Subcutaneous preadipocyte (primary cell): Measurements from ENCODE around the gene ALK. TPM values are rescaled to one million over a fixed set of nuclear protein-coding genes. Genes with fewer than 3 reads are reported as not detected.

ENCODE experiments used
- small RNA-seq: library from RNA; depleted of rRNA; stranded (forward); fragments of <200 nt; gene quantifications from one replicate; pipeline ENCODE3, GENCODE V24; 2012
- total RNA-seq: library from RNA; depleted of rRNA; stranded (reverse); fragments of >200 nt; gene quantifications from 2 replicates; pipeline ENCODE4 v1.2.3, GENCODE V29; 2012

The ALK gene
- total RNA-seq = not detected in 2 replicates

GRCh38 chr2:29921560-29921915 lies at the start of gene ALK:
TSS of gene ALK (minus strand) at chr2:29921586. CDS start at chr2:29920659, 927 bp downstream.

Small RNA genes within 50 kb of the gene (small RNA-seq; reads per million reads assigned to genes)
- not detected for gene RN7SL516P

Other genes starting within 250 kb of the ALK start
- gene YPEL5, start 225.4 kb upstream of the ALK start, total RNA-seq = 22.5 and 34.2 TPM in 2 replicates